K562 (cell line): ENCODE measurements around the gene IFI27L1. TPM values are rescaled to one million over a fixed set of nuclear protein-coding genes. Genes with fewer than 3 reads are reported as not detected.

ENCODE experiments used
- BACH1 ChIP-seq: fragments of 200-800 bp; sonication (Bioruptor generic); IDR thresholded peaks from 2 replicates; pipeline ENCODE4 v1.6.1; 2016; ENCODE audit warnings: missing genetic modification characterization, missing compliant biosample characterization
- FIP1L1 ChIP-seq: fragments of 200-400 bp; formaldehyde crosslinking; IDR thresholded peaks from 2 replicates; pipeline ENCODE4 v1.6.1; 2018; ENCODE audit warnings: mild to moderate bottlenecking, low read depth, low read length; ENCODE audit not compliant: poor library complexity, severe bottlenecking
- GABPB1 ChIP-seq: sonication (generic); formaldehyde crosslinking; IDR thresholded peaks from 2 replicates; pipeline ENCODE4 v1.8.0; 2022; ENCODE audit warnings: mild to moderate bottlenecking, missing genetic modification reagents
- PURB ChIP-seq: sonication (generic); formaldehyde crosslinking; IDR thresholded peaks from 2 replicates; pipeline ENCODE4 v1.9.0; 2021; ENCODE audit warnings: low read depth, mild to moderate bottlenecking, missing genetic modification reagents
- ZNF134 ChIP-seq: fragments of 250-450 bp; sonication (Bioruptor Pico); conservative IDR thresholded peaks from 2 replicates; pipeline ENCODE4 v1.4.0; 2020
- ZZZ3 ChIP-seq: fragments of 450-650 bp; IDR thresholded peaks from 2 replicates; pipeline ENCODE4 v1.6.1; 2016; ENCODE audit warnings: antibody characterized with exemption, mild to moderate bottlenecking, moderate library complexity
- polyA plus RNA-seq, 8 experiments: library from polyadenylated mRNA; depleted of rRNA in 4 of 8; stranded (reverse) in 5 of 8; unstranded in 3 of 8; fragments of >200 nt; fragmentation: Nextera tagmentation in 2 of 8; fragmentation: Illumina TruSeq in 1 of 8; extraction: Ambion mirVana in 2 of 8; extraction: Trizol in 1 of 8; gene quantifications; 2 replicates each; pipeline versions ENCODE4 v1.2.1 to v1.2.3, GENCODE V29; 2011 to 2014; ENCODE audit warnings: inconsistent platforms in 1 of 8, missing spikeins in 1 of 8
- total RNA-seq, 7 experiments: library from RNA; depleted of rRNA in 6 of 7; stranded (reverse); fragments of >200 nt in 6 of 7; fragmentation: Illumina TruSeq in 2 of 7; extraction: Trizol in 2 of 7; gene quantifications; 2 replicates each; pipeline versions ENCODE4 v1.2.1 to v1.2.3, GENCODE V29; 2011 to 2021; ENCODE audit warnings: low replicate concordance in 1 of 7
- TF ChIP-seq, protein P1 (sequence below): fragments of 250-450 bp; sonication (Bioruptor Pico); IDR thresholded peaks from 2 replicates; pipeline ENCODE4 v1.4.0; 2020; ENCODE audit warnings: borderline replicate concordance
- TF ChIP-seq, protein P2 (sequence below): fragments of 450-650 bp; IDR thresholded peaks from 2 replicates; pipeline ENCODE4 v1.6.1; 2016; ENCODE audit warnings: mild to moderate bottlenecking
- TF ChIP-seq, protein P3 (sequence below): conservative IDR thresholded peaks from 2 replicates; pipeline ENCODE4 v1.6.1; 2011; ENCODE audit warnings: low read depth, mild to moderate bottlenecking, low read length; ENCODE audit not compliant: control insufficient read depth
- TF ChIP-seq, protein P4 (sequence below): fragments of 150-350 bp; conservative IDR thresholded peaks from 2 replicates; pipeline ENCODE4 v1.6.1; 2014; ENCODE audit warnings: low read length

IFI27L1 gene
- total and polyA plus RNA-seq, 9 of the 15 experiments (the other 6 are each of a cell fraction or from before 2014, with no cell fraction given): 14.5 to 28.0 (median 23.8) TPM

DNA sequence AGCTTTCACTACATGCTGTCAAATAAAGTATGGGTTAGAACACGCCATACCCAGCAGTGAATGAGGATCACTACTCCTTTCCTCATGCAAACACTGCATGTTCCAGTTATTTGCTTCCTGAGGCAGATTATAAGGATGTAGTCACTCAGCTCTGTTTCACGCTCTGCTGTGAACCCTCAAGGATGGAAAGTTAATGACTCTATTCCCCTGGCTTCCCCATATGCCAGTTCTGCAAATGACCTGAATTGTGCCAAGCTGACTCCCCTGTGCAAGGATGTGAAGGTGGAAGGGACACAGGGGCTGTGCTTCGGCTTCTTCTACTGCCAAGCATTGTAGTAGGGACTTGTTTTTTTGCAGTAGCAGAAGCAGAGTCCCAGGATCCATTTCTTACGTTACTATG is 6.8 kb downstream of the IFI27L1 start (continued):
- TF ChIP-seq, protein P1, sequence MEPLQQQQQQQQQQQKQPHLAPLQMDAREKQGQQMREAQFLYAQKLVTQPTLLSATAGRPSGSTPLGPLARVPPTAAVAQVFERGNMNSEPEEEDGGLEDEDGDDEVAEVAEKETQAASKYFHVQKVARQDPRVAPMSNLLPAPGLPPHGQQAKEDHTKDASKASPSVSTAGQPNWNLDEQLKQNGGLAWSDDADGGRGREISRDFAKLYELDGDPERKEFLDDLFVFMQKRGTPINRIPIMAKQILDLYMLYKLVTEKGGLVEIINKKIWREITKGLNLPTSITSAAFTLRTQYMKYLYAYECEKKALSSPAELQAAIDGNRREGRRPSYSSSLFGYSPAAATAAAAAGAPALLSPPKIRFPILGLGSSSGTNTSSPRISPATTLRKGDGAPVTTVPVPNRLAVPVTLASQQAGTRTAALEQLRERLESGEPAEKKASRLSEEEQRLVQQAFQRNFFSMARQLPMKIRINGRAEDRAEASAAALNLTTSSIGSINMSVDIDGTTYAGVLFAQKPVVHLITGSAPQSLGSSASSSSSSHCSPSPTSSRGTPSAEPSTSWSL (CRISPR knock-in tag): no peak
- TF ChIP-seq BACH1 (no peak), PURB (CRISPR knock-in tag) (no peak), ZZZ3 (no peak), FIP1L1 (no peak), ZNF134 (no peak), GABPB1 (CRISPR knock-in tag) (no peak)
- TF ChIP-seq, protein P2, sequence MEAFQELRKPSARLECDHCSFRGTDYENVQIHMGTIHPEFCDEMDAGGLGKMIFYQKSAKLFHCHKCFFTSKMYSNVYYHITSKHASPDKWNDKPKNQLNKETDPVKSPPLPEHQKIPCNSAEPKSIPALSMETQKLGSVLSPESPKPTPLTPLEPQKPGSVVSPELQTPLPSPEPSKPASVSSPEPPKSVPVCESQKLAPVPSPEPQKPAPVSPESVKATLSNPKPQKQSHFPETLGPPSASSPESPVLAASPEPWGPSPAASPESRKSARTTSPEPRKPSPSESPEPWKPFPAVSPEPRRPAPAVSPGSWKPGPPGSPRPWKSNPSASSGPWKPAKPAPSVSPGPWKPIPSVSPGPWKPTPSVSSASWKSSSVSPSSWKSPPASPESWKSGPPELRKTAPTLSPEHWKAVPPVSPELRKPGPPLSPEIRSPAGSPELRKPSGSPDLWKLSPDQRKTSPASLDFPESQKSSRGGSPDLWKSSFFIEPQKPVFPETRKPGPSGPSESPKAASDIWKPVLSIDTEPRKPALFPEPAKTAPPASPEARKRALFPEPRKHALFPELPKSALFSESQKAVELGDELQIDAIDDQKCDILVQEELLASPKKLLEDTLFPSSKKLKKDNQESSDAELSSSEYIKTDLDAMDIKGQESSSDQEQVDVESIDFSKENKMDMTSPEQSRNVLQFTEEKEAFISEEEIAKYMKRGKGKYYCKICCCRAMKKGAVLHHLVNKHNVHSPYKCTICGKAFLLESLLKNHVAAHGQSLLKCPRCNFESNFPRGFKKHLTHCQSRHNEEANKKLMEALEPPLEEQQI: no peak
- TF ChIP-seq, protein P3, sequence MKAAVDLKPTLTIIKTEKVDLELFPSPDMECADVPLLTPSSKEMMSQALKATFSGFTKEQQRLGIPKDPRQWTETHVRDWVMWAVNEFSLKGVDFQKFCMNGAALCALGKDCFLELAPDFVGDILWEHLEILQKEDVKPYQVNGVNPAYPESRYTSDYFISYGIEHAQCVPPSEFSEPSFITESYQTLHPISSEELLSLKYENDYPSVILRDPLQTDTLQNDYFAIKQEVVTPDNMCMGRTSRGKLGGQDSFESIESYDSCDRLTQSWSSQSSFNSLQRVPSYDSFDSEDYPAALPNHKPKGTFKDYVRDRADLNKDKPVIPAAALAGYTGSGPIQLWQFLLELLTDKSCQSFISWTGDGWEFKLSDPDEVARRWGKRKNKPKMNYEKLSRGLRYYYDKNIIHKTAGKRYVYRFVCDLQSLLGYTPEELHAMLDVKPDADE: no peak
- TF ChIP-seq, protein P4, sequence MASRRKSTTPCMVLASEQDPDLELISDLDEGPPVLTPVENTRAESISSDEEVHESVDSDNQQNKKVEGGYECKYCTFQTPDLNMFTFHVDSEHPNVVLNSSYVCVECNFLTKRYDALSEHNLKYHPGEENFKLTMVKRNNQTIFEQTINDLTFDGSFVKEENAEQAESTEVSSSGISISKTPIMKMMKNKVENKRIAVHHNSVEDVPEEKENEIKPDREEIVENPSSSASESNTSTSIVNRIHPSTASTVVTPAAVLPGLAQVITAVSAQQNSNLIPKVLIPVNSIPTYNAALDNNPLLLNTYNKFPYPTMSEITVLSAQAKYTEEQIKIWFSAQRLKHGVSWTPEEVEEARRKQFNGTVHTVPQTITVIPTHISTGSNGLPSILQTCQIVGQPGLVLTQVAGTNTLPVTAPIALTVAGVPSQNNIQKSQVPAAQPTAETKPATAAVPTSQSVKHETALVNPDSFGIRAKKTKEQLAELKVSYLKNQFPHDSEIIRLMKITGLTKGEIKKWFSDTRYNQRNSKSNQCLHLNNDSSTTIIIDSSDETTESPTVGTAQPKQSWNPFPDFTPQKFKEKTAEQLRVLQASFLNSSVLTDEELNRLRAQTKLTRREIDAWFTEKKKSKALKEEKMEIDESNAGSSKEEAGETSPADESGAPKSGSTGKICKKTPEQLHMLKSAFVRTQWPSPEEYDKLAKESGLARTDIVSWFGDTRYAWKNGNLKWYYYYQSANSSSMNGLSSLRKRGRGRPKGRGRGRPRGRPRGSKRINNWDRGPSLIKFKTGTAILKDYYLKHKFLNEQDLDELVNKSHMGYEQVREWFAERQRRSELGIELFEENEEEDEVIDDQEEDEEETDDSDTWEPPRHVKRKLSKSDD: no peak
